Epithelial cell of esophagus (primary cell): Measurements from ENCODE around the gene NCOA7.
"Not testable (repeated sequence)": the region's sequence is repeated elsewhere in the genome, so short reads cannot be mapped to it uniquely, and the experiment has no call there.

Experiments
- DNase-seq: peaks from one replicate; pipeline ENCODE4 v3.0.0; 2010; ENCODE audit warnings: low read depth
- H3K4me3 ChIP-seq: 2 replicates; pipeline ENCODE4 v1.5.1; 2011; ENCODE audit warnings: mild to moderate bottlenecking, low read length, control low read depth
- TF ChIP-seq, protein P1 (sequence below): IDR thresholded peaks from 2 replicates; pipeline ENCODE4 v1.5.1; 2011; ENCODE audit warnings: low read depth, mild to moderate bottlenecking, low read length, control low read depth, inconsistent platforms; ENCODE audit not compliant: insufficient read depth; ENCODE audit errors: missing control alignments

NCOA7 gene

DNA sequence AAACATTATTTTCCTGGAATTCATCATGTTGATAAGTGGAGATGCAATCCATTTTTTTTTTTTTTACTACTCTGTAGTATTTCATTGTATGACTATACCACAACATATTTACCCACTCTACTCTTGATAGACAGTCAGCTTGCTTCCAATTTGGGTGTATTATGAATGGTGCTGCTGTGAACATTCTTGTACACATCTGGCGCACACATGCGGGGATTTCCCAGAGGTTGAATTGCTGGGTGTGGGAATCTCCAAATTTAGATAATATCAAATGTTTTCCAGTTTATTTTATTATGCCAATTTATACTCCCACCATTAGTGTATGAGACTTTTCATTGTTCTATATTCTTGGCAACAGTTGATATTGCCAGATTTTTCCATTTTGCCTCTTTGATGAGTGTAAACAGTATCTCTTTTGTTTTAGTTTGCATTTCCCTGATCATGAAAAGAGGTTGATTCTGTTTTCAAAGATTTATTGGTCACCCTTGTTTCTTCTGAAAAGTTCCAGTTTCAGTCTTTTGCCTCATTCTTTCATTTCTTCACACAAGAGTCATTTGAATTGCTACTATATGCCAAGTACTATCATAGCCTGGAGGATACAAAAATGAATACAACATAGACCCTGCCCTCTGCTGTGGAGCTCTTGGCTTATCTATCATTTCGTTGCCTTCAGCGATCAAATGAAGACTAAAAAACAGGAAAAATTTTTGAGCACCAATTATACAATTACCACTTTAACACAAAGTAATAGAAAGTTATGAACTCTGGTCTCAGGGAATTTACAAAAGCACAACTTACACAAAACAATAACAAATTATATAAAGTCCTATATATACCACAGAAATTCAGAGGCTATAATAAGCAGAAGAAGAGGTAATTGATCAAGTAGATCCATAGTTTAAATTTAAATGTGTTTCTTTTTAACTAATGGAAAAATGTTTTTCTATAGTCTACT, 17.1 kb upstream of the NCOA7 start:
- no peak overlapping the region for H3K4me3 ChIP-seq
- TF ChIP-seq, protein P1, sequence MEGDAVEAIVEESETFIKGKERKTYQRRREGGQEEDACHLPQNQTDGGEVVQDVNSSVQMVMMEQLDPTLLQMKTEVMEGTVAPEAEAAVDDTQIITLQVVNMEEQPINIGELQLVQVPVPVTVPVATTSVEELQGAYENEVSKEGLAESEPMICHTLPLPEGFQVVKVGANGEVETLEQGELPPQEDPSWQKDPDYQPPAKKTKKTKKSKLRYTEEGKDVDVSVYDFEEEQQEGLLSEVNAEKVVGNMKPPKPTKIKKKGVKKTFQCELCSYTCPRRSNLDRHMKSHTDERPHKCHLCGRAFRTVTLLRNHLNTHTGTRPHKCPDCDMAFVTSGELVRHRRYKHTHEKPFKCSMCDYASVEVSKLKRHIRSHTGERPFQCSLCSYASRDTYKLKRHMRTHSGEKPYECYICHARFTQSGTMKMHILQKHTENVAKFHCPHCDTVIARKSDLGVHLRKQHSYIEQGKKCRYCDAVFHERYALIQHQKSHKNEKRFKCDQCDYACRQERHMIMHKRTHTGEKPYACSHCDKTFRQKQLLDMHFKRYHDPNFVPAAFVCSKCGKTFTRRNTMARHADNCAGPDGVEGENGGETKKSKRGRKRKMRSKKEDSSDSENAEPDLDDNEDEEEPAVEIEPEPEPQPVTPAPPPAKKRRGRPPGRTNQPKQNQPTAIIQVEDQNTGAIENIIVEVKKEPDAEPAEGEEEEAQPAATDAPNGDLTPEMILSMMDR = no peak
- DNase-seq = no peak

DNA sequence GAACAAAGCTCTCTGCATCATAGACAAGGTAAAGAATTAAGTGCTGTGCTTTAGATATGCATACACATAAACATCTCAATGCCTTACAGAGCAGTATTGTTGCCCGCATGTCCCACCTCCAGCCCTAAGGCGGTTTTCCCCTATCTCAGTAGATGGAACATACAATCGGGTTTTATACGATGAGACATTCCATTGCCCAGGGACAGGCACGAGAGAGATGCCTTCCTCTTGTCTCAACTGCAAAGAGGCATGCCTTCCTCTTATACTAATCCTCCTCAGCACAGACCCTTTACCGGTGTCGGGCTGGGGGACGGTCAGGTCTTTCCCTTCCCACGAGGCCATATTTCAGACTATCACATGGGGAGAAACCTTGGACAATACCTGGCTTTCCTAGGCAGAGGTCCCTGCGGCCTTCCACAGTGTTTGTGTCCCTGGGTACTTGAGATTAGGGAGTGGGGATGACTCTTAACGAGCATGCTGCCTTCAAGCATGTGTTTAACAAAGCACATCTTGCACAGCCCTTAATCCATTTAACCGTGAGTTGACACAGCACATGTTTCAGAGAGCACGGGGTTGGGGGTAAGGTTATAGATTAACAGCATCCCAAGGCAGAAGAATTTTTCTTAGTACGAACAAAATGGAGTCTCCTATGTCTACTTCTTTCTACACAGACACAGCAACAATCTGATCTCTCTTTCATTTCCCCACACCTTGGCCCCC, 14.5 kb upstream of the NCOA7 start:
- H3K4me3 ChIP-seq, DNase-seq: not testable (repeated sequence)

GRCh38 chr6:125779924-125780539, 10.7 kb upstream of the NCOA7 start:
- TF ChIP-seq, protein P1 = peak; percentile 36
- DNase-seq = peak; percentile 88
- peak overlapping the region; percentile 62 for H3K4me3 ChIP-seq

GRCh38 chr6:125780540-125781313, 10.0 kb upstream of the NCOA7 start:
- peak overlapping the region; percentile 62 for H3K4me3 ChIP-seq
- TF ChIP-seq, protein P1 = no peak
- DNase-seq = peak; percentile 81

DNA sequence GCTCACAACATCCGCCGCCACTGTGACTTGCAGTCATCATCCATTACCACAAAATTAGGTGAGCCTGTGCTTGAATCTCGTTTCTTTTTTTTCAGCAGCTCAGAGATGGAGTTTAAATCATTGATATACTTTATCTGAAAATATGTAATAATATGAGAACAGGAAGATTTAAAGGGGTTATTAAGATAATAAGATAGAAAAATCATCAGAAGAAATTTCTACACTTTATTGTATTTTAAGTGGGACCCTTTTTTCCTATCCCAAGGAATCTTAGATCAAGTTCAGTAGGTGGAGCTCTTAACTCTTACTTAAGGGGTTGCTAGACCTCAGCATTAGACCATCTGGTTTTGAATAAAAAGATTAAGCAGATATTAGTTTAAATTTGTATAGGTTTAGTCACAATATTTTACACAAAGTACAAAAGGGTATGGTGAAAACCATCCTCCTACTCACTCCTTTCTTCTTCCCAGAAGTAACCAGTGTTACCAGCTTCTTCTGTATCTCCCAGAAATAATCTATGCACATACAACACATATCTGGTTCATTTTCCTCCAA, 9.4 kb upstream of the NCOA7 start:
- no peak for DNase-seq
- peak overlapping the region; percentile 62 for H3K4me3 ChIP-seq
- TF ChIP-seq, protein P1 = no peak

GRCh38 chr6:125784365-125784764, 6.4 kb upstream of the NCOA7 start:
- no peak for DNase-seq
- TF ChIP-seq, protein P1 = no peak
- no peak overlapping the region for H3K4me3 ChIP-seq
